Erythroblast (primary cell): ENCODE results near the gene GCC1.

Source experiments
- GATA1 ChIP-seq: IDR thresholded peaks from 2 replicates; pipeline ENCODE4 v1.6.1; 2011; ENCODE audit warnings: low read depth, mild to moderate bottlenecking, control low read depth, low read length, moderate library complexity
- POLR2A ChIP-seq: IDR thresholded peaks from 2 replicates; pipeline ENCODE4 v1.6.1; 2011; ENCODE audit warnings: mild to moderate bottlenecking, low read length

DNA sequence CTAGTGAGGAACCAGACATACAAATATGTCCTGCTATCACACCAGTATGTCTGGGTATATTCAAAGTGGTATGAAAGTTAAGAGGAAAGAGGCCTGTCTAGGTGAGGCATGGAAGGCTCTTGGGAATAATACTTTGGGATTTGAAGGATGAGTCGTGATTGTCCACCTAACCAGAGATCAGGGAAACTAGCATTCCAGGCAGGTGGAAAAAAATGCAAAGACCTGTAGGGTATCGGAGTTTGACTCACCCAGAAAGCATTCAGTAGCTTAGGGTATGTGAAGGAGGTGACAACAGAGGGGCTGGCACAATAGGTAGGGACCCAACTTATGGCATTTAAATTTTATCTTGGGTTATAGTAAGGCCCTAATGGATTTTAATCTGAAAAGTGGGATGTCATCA, 950 bp upstream of the GCC1 start:
- TF ChIP-seq POLR2A (no peak), GATA1 (no peak)
